Measurements from ENCODE around the gene ZNF254.
"Not testable (repeated sequence)": the region's sequence is repeated elsewhere in the genome, so short reads cannot be mapped to it uniquely, and the experiment has no call there.

The ZNF254 gene

DNA sequence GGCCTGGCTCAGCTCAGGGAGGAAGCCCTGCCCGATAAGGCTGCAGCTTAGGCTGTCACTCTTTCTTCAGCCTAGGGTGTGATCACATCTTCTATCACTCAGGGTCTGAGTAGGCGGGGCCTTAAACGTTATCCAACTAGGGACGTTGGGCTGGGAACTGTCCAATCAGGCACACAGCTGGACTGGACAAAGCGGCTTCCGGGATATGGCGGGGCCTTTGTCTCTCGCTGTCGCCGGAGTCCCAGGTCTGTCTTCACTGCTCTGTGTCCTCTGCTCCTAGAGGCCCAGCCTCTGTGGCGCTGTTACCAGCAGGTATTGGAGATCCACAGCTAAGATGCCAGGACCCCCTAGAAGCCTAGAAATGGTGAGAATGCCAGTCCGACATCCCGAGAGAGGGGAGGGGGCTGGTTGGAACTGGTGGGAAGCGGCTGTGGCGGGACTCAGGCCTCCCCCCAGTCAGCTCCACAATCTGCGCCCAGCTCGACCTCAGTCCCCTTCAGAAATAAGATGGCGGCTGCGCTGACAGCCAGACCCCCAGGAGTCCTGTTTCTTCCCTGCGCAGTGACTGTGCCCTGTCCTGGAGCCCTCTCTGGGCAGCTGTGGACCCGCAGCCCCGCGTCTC, at the start of gene ZNF254:
ZNF254 (plus strand) TSS at position 214 of the 622 bp plus-strand sequence; CDS start at position 335, 121 bp downstream.
- DNase-seq (ENCODE audit: low read depth), result peak; percentile 76

GRCh38 chr19:24040621-24041020, 46.4 kb upstream of the ZNF254 start:
- DNase-seq (ENCODE audit: low read depth), result no peak

DNA sequence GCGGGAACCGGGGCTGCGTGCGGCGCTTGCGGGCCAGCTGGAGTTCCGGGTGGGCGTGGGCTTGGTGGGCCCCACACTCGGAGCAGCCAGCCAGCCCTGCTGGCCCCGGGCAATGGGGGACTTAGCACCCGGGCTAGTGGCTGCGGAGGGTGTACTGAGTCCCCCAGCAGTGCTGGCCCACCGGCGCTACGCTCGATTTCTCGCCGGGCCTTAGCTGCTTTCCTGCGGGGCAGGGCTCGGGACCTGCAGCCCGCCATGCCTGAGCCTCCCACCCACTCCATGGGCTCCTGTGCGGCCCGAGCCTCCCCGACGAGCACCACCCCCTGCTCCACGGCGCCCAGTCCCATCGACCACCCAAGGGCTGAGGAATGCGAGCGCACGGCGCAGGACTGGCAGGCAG, 45.7 kb upstream of the ZNF254 start:
- DNase-seq (ENCODE audit: low read depth), result not testable (repeated sequence)

GRCh38 chr19:24046550-24046949, 40.4 kb upstream of the ZNF254 start:
- no peak for DNase-seq (ENCODE audit: low read depth)

DNA sequence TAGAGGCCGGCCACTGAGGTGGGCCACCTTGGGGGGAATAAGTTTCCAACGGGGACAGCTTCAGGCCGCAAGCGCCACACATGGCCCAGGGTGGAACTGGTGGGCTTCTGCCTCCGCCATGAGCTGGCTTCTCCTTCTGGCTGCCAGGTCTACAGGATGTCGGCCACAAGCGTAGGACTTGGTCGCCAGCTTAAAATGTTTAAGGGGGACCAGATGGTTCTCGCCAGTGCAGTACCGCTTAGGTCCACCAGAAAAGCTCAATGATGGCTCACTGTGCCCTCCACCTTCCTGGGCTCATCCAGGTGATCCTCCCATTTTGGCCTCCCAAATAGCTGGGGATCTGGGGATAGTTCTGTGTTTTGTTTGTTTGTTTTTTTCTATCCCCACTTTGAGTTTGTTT, 38.7 kb upstream of the ZNF254 start:
- no peak for DNase-seq (ENCODE audit: low read depth)

DNA sequence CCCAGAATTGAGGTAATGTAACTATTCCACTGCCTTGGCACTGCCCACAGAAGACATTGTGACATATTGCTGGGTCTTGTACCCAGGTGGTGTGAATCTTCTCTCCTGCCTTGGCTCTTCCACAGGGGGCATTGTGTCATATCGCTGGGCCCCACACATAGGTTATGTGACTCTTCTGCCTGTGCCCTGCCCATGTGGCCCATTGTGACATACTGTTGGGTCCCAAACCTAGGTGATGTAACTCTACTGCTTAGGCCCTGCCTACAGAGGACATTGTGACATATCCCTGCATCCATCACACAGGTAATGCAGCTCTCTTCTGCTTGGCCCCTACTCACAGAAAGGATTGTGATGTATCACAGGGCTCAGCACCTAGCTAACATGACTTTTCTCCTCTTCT, 37.5 kb upstream of the ZNF254 start:
- DNase-seq (ENCODE audit: low read depth), result no peak

DNA sequence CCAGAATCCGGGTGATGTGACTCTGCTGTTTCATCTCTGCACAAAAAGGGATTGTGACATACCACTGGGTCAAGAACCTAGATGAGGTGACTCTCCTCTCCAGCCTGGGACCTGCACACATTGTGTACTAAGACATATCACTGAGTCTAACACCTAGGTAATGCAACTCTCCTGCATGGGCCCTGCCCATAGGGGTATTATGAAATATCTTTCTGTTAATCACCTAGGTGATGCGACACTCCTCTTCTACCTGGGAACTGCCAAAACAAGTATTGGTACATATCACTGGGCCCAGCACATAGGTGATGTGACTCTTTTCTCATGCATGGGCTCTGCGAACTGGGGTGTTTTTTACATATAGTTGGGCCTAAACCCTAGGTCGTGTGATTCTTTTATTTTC, 35.5 kb upstream of the ZNF254 start:
- DNase-seq (ENCODE audit: low read depth), result no peak

- DNase-seq (ENCODE audit: low read depth), result no peak
Observed at GRCh38 chr19:24052811-24053210, 34.2 kb upstream of the ZNF254 start.

DNA sequence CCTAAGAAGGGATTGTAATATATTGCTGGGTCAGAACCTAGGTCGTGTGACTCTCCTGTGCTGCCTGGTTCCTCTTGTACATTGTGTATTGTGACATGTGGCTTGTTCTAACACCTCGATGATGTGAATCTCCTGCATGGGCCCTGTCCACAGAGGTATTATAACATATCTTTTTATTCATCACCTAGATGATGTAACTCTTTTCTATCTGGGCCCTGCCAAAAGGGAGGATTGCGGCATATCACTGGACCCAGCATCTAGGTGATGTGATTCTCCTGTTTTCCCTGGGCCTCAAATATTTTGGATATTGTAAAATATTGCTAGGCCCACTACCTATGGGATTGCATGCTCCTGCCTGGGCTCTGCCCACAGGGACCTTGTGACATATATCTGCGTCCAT, 33.4 kb upstream of the ZNF254 start:
- no peak for DNase-seq (ENCODE audit: low read depth)

GRCh38 chr19:24054044-24054935, 32.7 kb upstream of the ZNF254 start:
- no peak for DNase-seq (ENCODE audit: low read depth)

GRCh38 chr19:24055548-24055947, 31.4 kb upstream of the ZNF254 start:
- no peak for DNase-seq (ENCODE audit: low read depth)

GRCh38 chr19:24057144-24057543, 29.8 kb upstream of the ZNF254 start:
- no peak for DNase-seq (ENCODE audit: low read depth)

DNA sequence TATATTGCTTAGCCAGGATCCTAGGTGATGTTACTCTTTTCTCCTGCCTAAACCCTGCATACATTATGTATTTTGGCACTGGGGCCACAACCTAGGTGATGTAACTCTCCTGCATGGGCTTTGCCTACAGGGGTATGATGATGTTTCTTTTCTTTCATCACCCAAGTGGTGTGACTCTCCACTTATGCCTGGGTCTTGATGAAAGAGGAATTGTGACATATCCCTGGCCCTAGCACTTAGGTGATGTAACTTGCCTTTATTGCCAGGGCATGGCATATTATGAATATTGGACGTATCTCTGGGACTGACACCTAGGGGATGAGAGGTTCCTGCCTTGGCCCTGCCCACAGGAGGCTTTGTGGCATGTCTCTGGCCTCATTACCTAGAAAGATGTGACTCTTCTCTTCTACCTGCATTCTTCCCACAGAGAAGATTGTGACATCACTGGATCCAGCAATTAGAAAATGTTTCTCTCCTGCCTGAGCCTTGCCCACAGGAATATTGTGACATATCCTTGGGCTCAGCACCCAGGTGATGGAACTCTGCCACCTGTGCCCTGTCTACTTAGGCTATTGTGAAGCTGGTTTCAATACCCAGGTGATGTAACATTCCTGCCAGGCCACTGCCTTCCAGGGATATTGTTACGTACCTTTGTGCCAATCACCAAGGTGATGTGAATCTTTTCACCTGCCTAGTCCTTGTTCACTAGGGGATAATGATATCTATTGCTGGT, 27.3 kb upstream of the ZNF254 start:
- no peak for DNase-seq (ENCODE audit: low read depth)

DNA sequence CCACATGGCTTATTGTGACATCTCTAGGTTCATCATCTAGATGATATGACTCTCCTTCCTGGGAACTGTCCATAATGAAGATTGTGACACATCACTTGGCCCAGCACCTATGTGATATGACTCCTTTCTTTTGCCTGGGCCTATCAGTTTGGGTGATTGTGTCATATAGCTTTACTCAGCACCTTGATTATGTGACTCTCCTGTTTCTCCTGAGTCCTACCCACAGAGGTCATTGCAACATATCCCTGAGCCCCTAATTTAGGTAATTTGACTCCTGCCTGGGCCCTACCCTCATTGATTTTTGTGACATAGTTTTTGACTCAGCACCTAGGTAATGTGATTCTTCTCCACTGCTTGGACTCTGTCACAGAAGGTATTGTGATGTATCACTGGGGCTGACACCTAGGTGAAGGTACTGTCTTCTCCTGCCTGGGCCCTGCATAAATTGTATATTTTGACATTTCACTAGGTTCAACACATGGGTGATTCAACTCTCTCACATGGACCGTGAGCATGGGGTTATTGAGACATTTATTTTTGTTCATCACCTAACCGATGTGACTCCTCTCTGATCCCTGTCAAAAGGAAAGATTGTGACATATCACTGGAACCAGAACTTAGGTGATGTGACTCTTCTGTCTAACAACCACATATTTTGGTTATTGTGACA, 26.2 kb upstream of the ZNF254 start:
- no peak for DNase-seq (ENCODE audit: low read depth)

DNA sequence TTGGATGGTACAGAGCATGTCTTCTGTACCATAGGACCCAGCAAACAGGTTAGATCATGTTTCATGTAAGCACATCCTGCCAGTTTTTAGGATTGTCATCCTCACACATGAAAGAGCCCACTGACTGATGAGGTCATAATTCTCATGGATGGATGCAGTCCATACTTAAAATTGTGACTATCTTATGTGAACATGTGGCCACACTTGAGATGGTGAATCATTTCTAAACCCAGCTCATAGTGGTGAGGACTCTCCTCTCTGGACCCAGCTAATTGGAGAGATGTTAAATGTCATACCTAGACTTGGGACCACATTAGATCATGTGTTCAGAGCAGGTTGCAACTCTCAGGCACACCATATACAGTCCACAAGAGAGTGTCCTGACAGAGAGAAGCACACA, 24.8 kb upstream of the ZNF254 start:
- DNase-seq (ENCODE audit: low read depth), result no peak

DNA sequence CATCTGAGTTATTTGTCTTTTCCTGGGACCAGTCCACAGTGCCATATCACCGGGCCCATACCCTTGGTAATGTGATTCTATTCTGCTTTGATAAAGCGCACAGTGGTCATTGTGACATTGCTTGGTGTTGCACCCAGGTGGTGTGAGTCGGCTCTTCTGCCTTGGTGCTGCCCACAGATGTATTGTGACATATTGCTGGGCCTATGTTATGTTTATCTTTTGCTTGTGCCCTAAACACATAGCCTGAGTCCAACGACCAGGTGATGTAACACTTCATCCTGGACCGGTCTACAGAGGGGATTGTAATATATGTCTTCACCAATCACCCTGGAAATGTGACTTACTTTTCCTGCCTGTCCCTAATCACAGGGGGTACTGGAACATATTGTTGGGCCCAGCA, 23.7 kb upstream of the ZNF254 start:
- no peak for DNase-seq (ENCODE audit: low read depth)

GRCh38 chr19:24064175-24064574, 22.8 kb upstream of the ZNF254 start:
- no peak for DNase-seq (ENCODE audit: low read depth)

- DNase-seq (ENCODE audit: low read depth), result no peak
Observed at GRCh38 chr19:24065243-24065642, 21.7 kb upstream of the ZNF254 start.

DNA sequence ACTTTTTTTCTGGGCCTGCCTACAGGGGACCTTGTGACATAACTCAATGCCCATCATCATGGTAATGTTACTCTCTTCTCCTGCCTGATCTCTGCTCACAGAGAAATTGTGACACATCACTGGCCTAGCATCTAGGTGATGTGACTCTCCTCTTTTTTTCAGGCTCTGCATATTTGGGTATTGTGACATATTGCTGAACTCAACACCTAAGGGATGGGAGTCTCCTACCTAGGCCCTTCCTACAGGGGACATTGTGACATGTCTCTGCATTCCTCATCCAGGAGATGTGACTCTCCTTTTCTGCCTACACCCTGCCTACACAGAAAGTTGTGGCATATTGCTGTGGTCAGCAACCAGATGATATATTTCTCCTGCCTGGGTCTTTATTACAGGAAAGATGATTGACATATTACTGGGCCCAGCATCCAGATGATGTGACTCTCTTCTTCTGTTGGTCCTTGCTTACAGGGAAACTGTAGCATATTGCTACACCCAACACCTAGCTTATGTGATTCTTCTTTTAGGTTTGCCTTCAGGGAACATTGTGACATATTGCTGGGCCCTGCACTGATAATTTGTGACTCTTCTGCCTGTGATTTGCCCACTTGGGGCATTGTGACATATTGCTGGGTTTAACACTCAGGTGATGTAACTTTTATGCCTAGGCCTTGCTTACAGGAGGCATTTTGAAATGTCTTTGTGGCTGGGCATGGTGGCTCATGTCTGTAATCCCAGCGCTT, 21.0 kb upstream of the ZNF254 start:
- DNase-seq (ENCODE audit: low read depth), result no peak

DNA sequence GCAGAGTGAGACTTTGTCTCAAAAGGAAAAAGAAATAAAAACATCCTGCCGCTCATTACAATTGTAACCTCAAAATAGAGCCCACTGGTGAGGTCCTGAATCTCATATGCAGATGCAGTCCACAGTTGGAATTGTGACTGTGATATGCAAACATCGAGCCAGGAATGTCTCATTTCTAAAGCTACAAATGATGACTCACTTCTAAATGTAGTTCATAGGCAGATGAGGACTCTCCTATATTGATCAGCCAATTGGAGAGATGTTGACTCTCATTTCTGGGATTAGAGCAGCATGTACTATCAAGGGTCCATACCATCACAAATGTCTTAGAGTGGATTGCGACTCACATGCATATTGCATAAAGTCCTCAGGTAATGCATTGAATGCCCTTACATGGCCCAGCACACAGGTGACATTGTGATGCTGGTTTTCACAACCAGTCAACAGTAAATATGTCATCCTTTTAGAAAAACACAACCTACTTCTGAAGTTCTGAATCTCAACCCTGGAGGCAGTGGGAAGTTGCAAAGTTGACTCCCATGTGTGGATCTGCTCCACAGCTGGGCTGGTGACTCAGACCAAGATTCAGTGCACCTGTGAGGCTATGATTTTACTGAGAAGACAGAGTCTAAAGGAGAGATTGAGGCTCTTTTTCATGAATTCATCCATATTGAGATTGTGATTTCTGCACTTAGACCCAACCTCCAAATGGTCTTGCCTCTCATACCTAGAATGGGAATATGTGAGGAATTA, 16.9 kb upstream of the ZNF254 start:
- no peak for DNase-seq (ENCODE audit: low read depth)

GRCh38 chr19:24071078-24071477, 15.9 kb upstream of the ZNF254 start:
- no peak for DNase-seq (ENCODE audit: low read depth)

Data from CMK (cell line).